Kidney (tissue), 14 donors: ENCODE measurements around the gene RBMS3. TPM values are rescaled to one million over a fixed set of nuclear protein-coding genes. Genes with fewer than 3 reads are reported as not detected.

Experiments
- DNase-seq, 5 donors: peaks; one replicate each; pipeline ENCODE4 v3.0.0-alpha.2; 2013 to 2020
- FAIRE-seq: peaks from 2 replicates; lab custom pipeline; 2012; peaks lifted over from hg19 to GRCh38; lab: Jason Lieb, UNC
- H3K27ac ChIP-seq, 2 donors: one replicate each; pipeline ENCODE4 v1.7.0; 2013; ENCODE audit warnings: low read depth in 2 of 2, low read length in 2 of 2, inconsistent platforms in 1 of 2
- H3K27me3 ChIP-seq: one replicate; pipeline ENCODE4 v1.7.1; 2013; ENCODE audit warnings: low read length, inconsistent platforms; ENCODE audit not compliant: control insufficient read depth, insufficient read depth
- H3K36me3 ChIP-seq, 3 donors: one replicate each; pipeline versions ENCODE4 v1.7.0 to v1.7.1; 2013; ENCODE audit warnings: low read length in 3 of 3, control low read depth in 1 of 3, inconsistent platforms in 1 of 3; ENCODE audit not compliant: insufficient read depth in 3 of 3, control insufficient read depth in 2 of 3
- H3K4me1 ChIP-seq, 3 donors: one replicate each; pipeline versions ENCODE4 v1.7.0 to v1.7.1; 2013; ENCODE audit warnings: low read length in 3 of 3, inconsistent platforms in 1 of 3, low read depth in 1 of 3; ENCODE audit not compliant: control insufficient read depth in 2 of 3, insufficient read depth in 2 of 3
- H3K4me3 ChIP-seq, 3 donors: one replicate each; pipeline versions ENCODE4 v1.7.0 to v1.8.1; 2013; ENCODE audit warnings: low read length in 3 of 3, control low read depth in 1 of 3, inconsistent platforms in 1 of 3
- H3K9ac ChIP-seq, 3 donors: one replicate each; pipeline versions ENCODE4 v1.7.0 to v1.7.1; 2013; ENCODE audit warnings: low read length in 3 of 3, control low read depth in 1 of 3, inconsistent platforms in 1 of 3
- H3K9me3 ChIP-seq, 3 donors: one replicate each; pipeline versions ENCODE4 v1.7.0 to v1.7.1; 2013; ENCODE audit warnings: low read length in 3 of 3, control low read depth in 1 of 3, inconsistent platforms in 1 of 3; ENCODE audit not compliant: control insufficient read depth in 2 of 3, insufficient read depth in 1 of 3
- CTCF ChIP-seq: IDR thresholded peaks from 3 replicates; pipeline ENCODE4 v1.5.1; 2012; ENCODE audit warnings: mild to moderate bottlenecking, moderate library complexity, borderline replicate concordance; ENCODE audit not compliant: insufficient read depth; ENCODE audit errors: extremely low read depth
- intact Hi-C: fragments of 100-400 bp; cut with DNase I; formaldehyde crosslinking; loops from one replicate; pipeline ENCODE4 v1.11.1; 2022
- polyA plus RNA-seq: library from polyadenylated mRNA; stranded (reverse); fragments of 350-450 nt; fragmentation: Illumina TruSeq; extraction: RNeasy Lipid Tissue Mini Kit (QIAGEN cat#74804); gene quantifications from one replicate; pipeline ENCODE4 v1.2.3, GENCODE V29; 2014; ENCODE audit warnings: low read depth, low replicate concordance; ENCODE audit not compliant: insufficient read depth
- total RNA-seq: library from RNA; stranded (reverse); fragmentation: NEBNext Ultra II Directional; extraction: Animal tissue kit (Norgen Biotek cat#: 25700); gene quantifications from one replicate; pipeline ENCODE4 v1.2.1, GENCODE V29; 2021
- donor health status: control.
- donor health status: control.
- donor health status: control.
- donor health status: control.
- donor health status: control.
- donor health status: DM: yes; HTN: yes; CAD: no.
- donor health status: Normal renal cell carcinoma (clear cell type).

The RBMS3 gene
- total and polyA plus RNA-seq, 2 donors from 2014 or later, result 3.2 to 48.8 TPM

- intact Hi-C loops, result no loop called here
- peak in 2 of 5 donors; percentile 40 to 60 for DNase-seq
These were observed 149.7 kb downstream of the RBMS3 start for GRCh38 chr3:29430558-29430971.

GRCh38 chr3:29436612-29437323 is 155.9 kb downstream of the RBMS3 start:
- Histone ChIP-seq H3K36me3 (no peaks in the 10 kb centered on the region), H3K4me1 (no peaks in the 10 kb centered on the region), H3K27me3 (no peaks in the 10 kb centered on the region), H3K27ac (no peak overlapping the region), H3K9ac (no peak overlapping the region), H3K4me3 (no peak overlapping the region), H3K9me3 (no peaks in the 10 kb centered on the region)
- no peak for TF ChIP-seq CTCF
- FAIRE-seq, result no peak
- DNase-seq, result no peak
- intact Hi-C loops, result no loop called here

More at GRCh38 chr3:29430558-29430971, 149.7 kb downstream of the RBMS3 start:
- no peak for FAIRE-seq
- Histone ChIP-seq H3K9me3 (no peaks in the 10 kb centered on the region), H3K27ac (no peak overlapping the region), H3K4me1 (no peaks in the 10 kb centered on the region), H3K27me3 (no peaks in the 10 kb centered on the region), H3K4me3 (no peak overlapping the region), H3K9ac (no peak overlapping the region), H3K36me3 (no peaks in the 10 kb centered on the region)
- TF ChIP-seq CTCF, result no peak

GRCh38 chr3:29438580-29438979 is 157.7 kb downstream of the RBMS3 start:
- FAIRE-seq (peak; percentile 13), DNase-seq (no peak)
- H3K4me1 ChIP-seq, result no peaks in the 10 kb centered on the region
- H3K36me3 ChIP-seq, result no peaks in the 10 kb centered on the region
- H3K9me3 ChIP-seq, result no peaks in the 10 kb centered on the region
- no peaks in the 10 kb centered on the region for H3K27me3 ChIP-seq
- intact Hi-C loops, result no loop called here
- no peak overlapping the region for H3K27ac ChIP-seq
- no peak for TF ChIP-seq CTCF
- no peak overlapping the region for H3K9ac ChIP-seq
- H3K4me3 ChIP-seq, result no peak overlapping the region
